Stimulated activated CD4-positive, alpha-beta T cell treated with anti-CD3 and anti-CD28 coated beads, TNF-alpha, amount 100 ng/mL, for 4 hours (primary cell): ENCODE results near the gene KRT6A.

ENCODE experiments used
- DNase-seq, 3 experiments: peaks; one replicate each; pipeline ENCODE4 v3.0.0-alpha.2; 2020; ENCODE audit warnings: low read depth in 3 of 3

KRT6A gene

GRCh38 chr12:52493172-52493571, at the start of gene KRT6A:
Gene KRT6A (minus strand): TSS chr12:52493257. CDS start chr12:52493188, 69 bp downstream.
- DNase-seq: no peak

- DNase-seq: no peak
Measured at GRCh38 chr12:52542157-52542556, 49.1 kb upstream of the KRT6A start.

- no peak for DNase-seq
Measured at GRCh38 chr12:52541709-52542108, 48.7 kb upstream of the KRT6A start.

- no peak for DNase-seq
Measured at GRCh38 chr12:52540531-52540930, 47.5 kb upstream of the KRT6A start.

GRCh38 chr12:52539821-52540173, 46.7 kb upstream of the KRT6A start:
- DNase-seq: no peak

- no peak for DNase-seq
Measured at GRCh38 chr12:52539083-52539820, 46.2 kb upstream of the KRT6A start.

GRCh38 chr12:52537101-52537500, 44.0 kb upstream of the KRT6A start:
- no peak for DNase-seq

GRCh38 chr12:52535574-52535973, 42.5 kb upstream of the KRT6A start:
- no peak for DNase-seq

- DNase-seq: no peak
Measured at GRCh38 chr12:52534482-52534881, 41.4 kb upstream of the KRT6A start.

GRCh38 chr12:52533686-52534470, 40.8 kb upstream of the KRT6A start:
- no peak for DNase-seq

GRCh38 chr12:52532636-52533035, 39.6 kb upstream of the KRT6A start:
- no peak for DNase-seq

GRCh38 chr12:52531566-52532300, 38.7 kb upstream of the KRT6A start:
- DNase-seq: no peak

GRCh38 chr12:52530905-52531304, 37.8 kb upstream of the KRT6A start:
- DNase-seq: no peak

GRCh38 chr12:52530366-52530765, 37.3 kb upstream of the KRT6A start:
- no peak for DNase-seq

- DNase-seq: no peak
Measured at GRCh38 chr12:52529846-52530245, 36.8 kb upstream of the KRT6A start.

- no peak for DNase-seq
Measured at GRCh38 chr12:52529417-52529816, 36.4 kb upstream of the KRT6A start.

- DNase-seq: no peak
Measured at GRCh38 chr12:52528641-52529143, 35.6 kb upstream of the KRT6A start.

GRCh38 chr12:52527121-52527800, 34.2 kb upstream of the KRT6A start:
- no peak for DNase-seq

- DNase-seq: no peak
Measured at GRCh38 chr12:52526511-52526951, 33.5 kb upstream of the KRT6A start.

- no peak for DNase-seq
Measured at GRCh38 chr12:52525661-52526499, 32.8 kb upstream of the KRT6A start.
